AG04450 (cell line): ENCODE results near the gene CCDC57. TPM values are rescaled to one million over a fixed set of nuclear protein-coding genes. Genes with fewer than 3 reads are reported as not detected.

Experiments used
- CTCF ChIA-PET: fragments of 300-600, 350-600 bp; formaldehyde crosslinking; extraction: SDS; loops from one replicate; lab custom pipeline; 2022; ENCODE audit warnings: antibody characterized with exemption, inconsistent platforms; lab: Charles Lee
- POLR2A ChIA-PET: fragments of 350-600 bp; formaldehyde crosslinking; extraction: SDS; loops from one replicate; lab custom pipeline; 2021; ENCODE audit warnings: antibody characterized with exemption, inconsistent platforms; lab: Yijun Ruan, JAX
- DNase-seq: peaks from one replicate; pipeline ENCODE4 v3.0.0-alpha.2; 2011; ENCODE audit warnings: low read depth, low spot score
- H3K27ac ChIP-seq: one replicate; pipeline ENCODE4 v1.5.1; 2012; ENCODE audit warnings: low read depth, low read length, control low read depth
- H3K27me3 ChIP-seq: one replicate; pipeline ENCODE4 v1.6.0; 2012; ENCODE audit warnings: low read length; ENCODE audit not compliant: control insufficient read depth, insufficient read depth
- H3K4me3 ChIP-seq: 2 replicates; pipeline ENCODE4 v1.5.1; 2011; ENCODE audit warnings: mild to moderate bottlenecking, low read depth, low read length, control low read depth
- H3K9me3 ChIP-seq: 2 replicates; pipeline ENCODE4 v1.5.1; 2012; ENCODE audit warnings: low read length; ENCODE audit not compliant: control insufficient read depth, insufficient read depth
- polyA plus RNA-seq: library from polyadenylated mRNA; depleted of rRNA; stranded (reverse); fragments of >200 nt; gene quantifications from 2 replicates; pipeline ENCODE4 v1.2.3, GENCODE V29; 2011
- TF ChIP-seq, protein P1 (sequence below): IDR thresholded peaks from 2 replicates; pipeline ENCODE4 v1.5.1; 2011; ENCODE audit warnings: low read depth, low read length, control low read depth, inconsistent platforms

Gene CCDC57
- polyA plus RNA-seq, 1 experiment = 11.1 TPM

DNA sequence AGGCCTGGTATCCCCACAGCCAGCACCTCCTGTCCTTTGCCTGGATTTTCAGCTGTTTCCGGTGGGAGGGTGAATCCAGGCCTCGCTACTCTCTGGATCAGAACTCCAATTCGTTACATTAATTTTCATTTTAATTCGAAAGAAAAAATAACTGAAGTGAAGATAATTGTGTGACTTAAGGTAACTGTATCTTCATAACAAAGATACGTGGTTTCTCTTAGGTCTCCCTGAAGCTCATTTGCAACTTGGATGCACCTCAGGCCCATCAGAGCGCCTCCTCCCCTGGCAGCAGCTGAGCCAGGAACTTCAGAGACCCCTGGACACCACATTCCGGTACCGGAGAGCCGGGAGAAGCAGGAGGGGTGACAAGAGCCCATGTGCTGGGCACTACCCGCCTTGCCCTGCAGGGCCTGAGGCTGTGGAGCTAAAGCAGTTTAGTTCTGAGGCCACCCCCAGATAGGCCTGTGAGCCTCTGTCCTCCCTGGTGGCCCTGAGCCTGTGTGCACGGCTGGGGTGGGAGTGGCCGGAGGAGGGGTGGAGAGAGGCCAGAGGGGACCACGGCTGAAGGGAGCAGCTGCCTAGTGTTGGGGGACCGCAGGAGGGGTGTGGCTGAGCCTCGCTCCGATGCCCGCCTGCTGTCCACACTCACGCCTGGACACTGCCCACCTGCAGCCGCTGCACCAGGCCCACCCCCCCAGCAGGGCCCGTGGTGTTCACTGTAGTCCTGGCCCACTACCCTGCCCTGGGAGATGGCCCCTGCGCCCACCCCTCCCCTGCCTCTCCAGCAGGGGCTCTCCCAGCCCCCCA is 135.7 kb downstream of the CCDC57 start:
- H3K27me3 ChIP-seq = no peaks in the 10 kb centered on the region
- CTCF ChIA-PET = no interaction called here
- H3K9me3 ChIP-seq = no peaks in the 10 kb centered on the region; the same call in 1 of the 2 replicates
- POLR2A ChIA-PET = interaction anchor here (1.2 kb wide), 1 partner anchor 17 kb away, joined by 3 read pairs; no protein-coding TSS in a partner anchor
- DNase-seq = no peak
- no peak overlapping the region for H3K4me3 ChIP-seq
- TF ChIP-seq, protein P1, sequence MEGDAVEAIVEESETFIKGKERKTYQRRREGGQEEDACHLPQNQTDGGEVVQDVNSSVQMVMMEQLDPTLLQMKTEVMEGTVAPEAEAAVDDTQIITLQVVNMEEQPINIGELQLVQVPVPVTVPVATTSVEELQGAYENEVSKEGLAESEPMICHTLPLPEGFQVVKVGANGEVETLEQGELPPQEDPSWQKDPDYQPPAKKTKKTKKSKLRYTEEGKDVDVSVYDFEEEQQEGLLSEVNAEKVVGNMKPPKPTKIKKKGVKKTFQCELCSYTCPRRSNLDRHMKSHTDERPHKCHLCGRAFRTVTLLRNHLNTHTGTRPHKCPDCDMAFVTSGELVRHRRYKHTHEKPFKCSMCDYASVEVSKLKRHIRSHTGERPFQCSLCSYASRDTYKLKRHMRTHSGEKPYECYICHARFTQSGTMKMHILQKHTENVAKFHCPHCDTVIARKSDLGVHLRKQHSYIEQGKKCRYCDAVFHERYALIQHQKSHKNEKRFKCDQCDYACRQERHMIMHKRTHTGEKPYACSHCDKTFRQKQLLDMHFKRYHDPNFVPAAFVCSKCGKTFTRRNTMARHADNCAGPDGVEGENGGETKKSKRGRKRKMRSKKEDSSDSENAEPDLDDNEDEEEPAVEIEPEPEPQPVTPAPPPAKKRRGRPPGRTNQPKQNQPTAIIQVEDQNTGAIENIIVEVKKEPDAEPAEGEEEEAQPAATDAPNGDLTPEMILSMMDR = no peak
- H3K27ac ChIP-seq = no peak overlapping the region

DNA sequence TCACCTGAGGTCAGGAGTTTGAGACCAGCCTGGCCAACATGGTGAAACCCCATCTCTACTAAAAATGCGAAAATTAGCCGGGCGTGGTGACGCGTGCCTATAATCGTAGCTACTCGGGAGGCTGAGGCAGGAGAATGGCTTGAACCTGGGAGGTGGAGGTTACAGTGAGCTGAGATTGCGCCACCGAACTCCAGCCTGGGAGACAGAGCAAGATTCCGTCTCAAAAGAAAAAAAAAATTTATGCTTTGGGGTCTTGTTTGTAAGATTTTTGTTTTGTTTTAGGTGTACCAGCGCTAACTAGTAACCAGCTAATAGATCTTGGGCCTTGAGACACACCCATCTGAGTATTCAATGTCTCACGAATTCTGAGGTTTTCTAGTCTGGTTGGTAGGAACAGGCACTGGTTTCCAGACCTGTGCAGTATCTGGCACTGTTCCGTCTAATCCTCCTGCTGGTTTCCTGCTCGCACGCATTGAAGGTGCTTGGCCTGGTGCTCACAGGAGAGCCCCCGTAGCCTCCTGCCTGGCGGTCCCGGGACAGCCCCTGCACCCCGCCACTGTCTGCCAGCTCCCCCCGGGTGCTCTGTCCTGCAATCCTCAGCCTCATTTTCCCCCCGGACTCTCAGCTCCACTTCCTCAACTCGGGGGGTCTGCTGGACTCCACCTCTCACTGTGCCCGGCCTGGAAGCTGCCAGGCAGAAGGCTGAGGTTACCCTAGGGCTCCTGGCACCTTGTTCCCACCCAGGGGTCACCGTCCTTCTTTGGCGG is 136.4 kb downstream of the CCDC57 start:
- TF ChIP-seq, protein P1 = no peak
- H3K4me3 ChIP-seq = no peak overlapping the region
- ChIA-PET POLR2A (interaction anchor here (0.7 to 1.2 kb wide), 2 partner anchors 16 to 20 kb away, joined by 3 read pairs; no protein-coding TSS in a partner anchor), CTCF (no interaction called here)
- no peaks in the 10 kb centered on the region; the same call in 1 of the 2 replicates for H3K9me3 ChIP-seq
- H3K27me3 ChIP-seq = no peaks in the 10 kb centered on the region
- DNase-seq = no peak
- H3K27ac ChIP-seq = no peak overlapping the region

DNA sequence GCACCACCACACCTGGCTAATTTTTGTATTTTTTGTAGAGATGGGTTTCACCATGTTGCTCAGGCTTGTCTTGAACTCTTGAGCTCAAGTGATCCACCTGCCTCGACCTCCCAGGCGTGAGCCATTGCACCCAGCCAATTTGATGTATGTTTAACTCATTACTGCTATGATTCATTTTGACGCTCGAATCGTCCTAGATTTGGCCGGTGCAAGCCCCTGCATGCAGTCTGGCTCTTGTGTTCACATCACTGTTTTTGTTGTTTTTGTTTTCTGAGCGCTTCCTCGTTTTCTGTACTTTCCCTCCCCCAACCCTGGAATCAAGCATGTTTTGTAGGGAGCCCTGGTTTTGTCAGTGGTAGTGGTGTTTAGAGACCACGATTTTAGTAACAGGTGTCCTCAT is 139.2 kb downstream of the CCDC57 start:
- H3K9me3 ChIP-seq = no peaks in the 10 kb centered on the region; the same call in 1 of the 2 replicates
- H3K4me3 ChIP-seq = no peak overlapping the region
- DNase-seq = no peak
- ChIA-PET CTCF (no interaction called here), POLR2A (no interaction called here)
- no peak overlapping the region for H3K27ac ChIP-seq
- TF ChIP-seq, protein P1 = no peak
- no peaks in the 10 kb centered on the region for H3K27me3 ChIP-seq

GRCh38 chr17:82072827-82073226 is 139.8 kb downstream of the CCDC57 start:
- CTCF ChIA-PET = interaction anchor here (0.7 kb wide), 1 partner anchor 10 kb away, joined by 3 read pairs; no protein-coding TSS in a partner anchor
- TF ChIP-seq, protein P1 = no peak
- no peak overlapping the region for H3K4me3 ChIP-seq
- POLR2A ChIA-PET = interaction anchor here (0.7 kb wide), 1 partner anchor 16 kb away, joined by 4 read pairs; no protein-coding TSS in a partner anchor
- no peaks in the 10 kb centered on the region; the same call in 1 of the 2 replicates for H3K9me3 ChIP-seq
- no peak for DNase-seq
- no peaks in the 10 kb centered on the region for H3K27me3 ChIP-seq
- H3K27ac ChIP-seq = no peak overlapping the region
